Ammon's horn (tissue), 1 donor: ENCODE measurements around the gene PTGES3.
"Not testable (repeated sequence)": the region's sequence is repeated elsewhere in the genome, so short reads cannot be mapped to it uniquely, and the experiment has no call there.

Experiments used
- DNase-seq: peaks from one replicate; pipeline ENCODE4 v3.0.0-alpha.2; 2016; ENCODE audit warnings: low spot score

The PTGES3 gene

GRCh38 chr12:56688129-56688845, at the start of gene PTGES3:
Gene PTGES3, minus strand, starts transcription at chr12:56688284. Its CDS starts 285 bp downstream, at chr12:56687999.
- DNase-seq, result peak; percentile 95

GRCh38 chr12:56728139-56728861, 40.2 kb upstream of the PTGES3 start:
- no peak for DNase-seq

GRCh38 chr12:56726196-56726675, 38.2 kb upstream of the PTGES3 start:
- DNase-seq, result not testable (repeated sequence)

GRCh38 chr12:56725723-56726102, 37.6 kb upstream of the PTGES3 start:
- DNase-seq, result no peak

- DNase-seq, result peak; percentile 99
Measured at GRCh38 chr12:56724972-56725722, 37.1 kb upstream of the PTGES3 start, which contains the start of gene NACA. Gene NACA, minus strand, starts transcription at chr12:56725299. Its CDS starts 778 bp downstream, at chr12:56724521.

GRCh38 chr12:56724701-56724971, 36.6 kb upstream of the PTGES3 start:
- no peak for DNase-seq

- DNase-seq, result peak; percentile 50
Measured at GRCh38 chr12:56723889-56724700, 36.0 kb upstream of the PTGES3 start.

- no peak for DNase-seq
Measured at GRCh38 chr12:56723352-56723751, 35.3 kb upstream of the PTGES3 start.

- DNase-seq, result no peak
Measured at GRCh38 chr12:56722832-56723231, 34.7 kb upstream of the PTGES3 start.

- no peak for DNase-seq
Measured at GRCh38 chr12:56721721-56722120, 33.6 kb upstream of the PTGES3 start.

- DNase-seq, result no peak
Measured at GRCh38 chr12:56721216-56721615, 33.1 kb upstream of the PTGES3 start.

- DNase-seq, result no peak
Measured at GRCh38 chr12:56720731-56721151, 32.7 kb upstream of the PTGES3 start.

- no peak for DNase-seq
Measured at GRCh38 chr12:56719056-56719455, 31.0 kb upstream of the PTGES3 start.

GRCh38 chr12:56718636-56719035, 30.6 kb upstream of the PTGES3 start:
- DNase-seq, result no peak

GRCh38 chr12:56718149-56718548, 30.1 kb upstream of the PTGES3 start:
- no peak for DNase-seq

- DNase-seq, result no peak
Measured at GRCh38 chr12:56716933-56717880, 29.1 kb upstream of the PTGES3 start.

GRCh38 chr12:56716458-56716857, 28.4 kb upstream of the PTGES3 start:
- no peak for DNase-seq

GRCh38 chr12:56715798-56716197, 27.7 kb upstream of the PTGES3 start:
- no peak for DNase-seq

GRCh38 chr12:56714431-56714929, 26.4 kb upstream of the PTGES3 start:
- DNase-seq, result no peak

- no peak for DNase-seq
Measured at GRCh38 chr12:56713345-56713744, 25.3 kb upstream of the PTGES3 start.
